IMR-90 (cell line): ENCODE results near the gene SCFD2. TPM values are rescaled to one million over a fixed set of nuclear protein-coding genes. Genes with fewer than 3 reads are reported as not detected.

ENCODE experiments used
- ATAC-seq: fragments of 200-7000 bp; cut with Tn5 transposase; 2 replicates; pipeline ENCODE4 v1.9.1; 2020; ENCODE audit warnings: low read depth, mild to moderate bottlenecking, moderate library complexity
- BruUV-seq: library from RNA; stranded (reverse); fragments of 400-500 nt; replicated peaks from 2 replicates; lab custom pipeline; 2021; lab: Mats Ljungman, UMichigan
- CTCF ChIA-PET: fragments of 300-600 bp; formaldehyde crosslinking; extraction: SDS; loops from one replicate; lab custom pipeline; 2021; ENCODE audit warnings: antibody characterized with exemption; lab: Yijun Ruan, JAX
- POLR2A ChIA-PET: fragments of 300-600 bp; sonication (Branson Sonifier 250); formaldehyde crosslinking; loops from one replicate; lab custom pipeline; 2022; ENCODE audit warnings: antibody characterized with exemption; ENCODE audit not compliant: unreplicated experiment; lab: Charles Lee
- DNase-seq: peaks from one replicate; pipeline ENCODE4 v3.0.0; 2013
- H2AFZ ChIP-seq: replicated peaks from 2 replicates; pipeline ENCODE3; 2013; ENCODE audit warnings: low read length, mild to moderate bottlenecking; ENCODE audit not compliant: poor library complexity
- H2AK5ac ChIP-seq: 2 replicates; pipeline ENCODE4 v1.6.1; 2013; ENCODE audit warnings: low read depth, low read length, inconsistent platforms
- H2AK9ac ChIP-seq: replicated peaks from 2 replicates; pipeline ENCODE3; 2013; ENCODE audit warnings: mild to moderate bottlenecking, low read depth, low read length, moderate library complexity; ENCODE audit not compliant: poor library complexity
- H2BK120ac ChIP-seq: 2 replicates; pipeline ENCODE4 v1.6.1; 2013; ENCODE audit warnings: low read depth, low read length, inconsistent platforms
- H2BK15ac ChIP-seq: 3 replicates; pipeline ENCODE4 v1.6.1; 2013; ENCODE audit warnings: low read depth, low read length, inconsistent platforms
- H2BK20ac ChIP-seq: 2 replicates; pipeline ENCODE4 v1.6.1; 2013; ENCODE audit warnings: low read depth, mild to moderate bottlenecking, inconsistent platforms, low read length, moderate library complexity
- H2BK5ac ChIP-seq: 2 replicates; pipeline ENCODE4 v1.6.1; 2013; ENCODE audit warnings: mild to moderate bottlenecking, low read depth, low read length, inconsistent platforms; ENCODE audit not compliant: poor library complexity, severe bottlenecking
- H3K14ac ChIP-seq: replicated peaks from 2 replicates; pipeline ENCODE4 v1.6.1; 2013; ENCODE audit warnings: low read depth, low read length, inconsistent platforms
- H3K18ac ChIP-seq: 2 replicates; pipeline ENCODE4 v1.6.1; 2013; ENCODE audit warnings: low read depth, low read length, control low read depth
- H3K23ac ChIP-seq: 2 replicates; pipeline ENCODE4 v1.6.1; 2013; ENCODE audit warnings: low read depth, low read length, inconsistent platforms
- H3K27ac ChIP-seq: 2 replicates; pipeline ENCODE4 v1.5.1; 2013; ENCODE audit warnings: mild to moderate bottlenecking, control low read depth, low read length; ENCODE audit not compliant: insufficient read depth
- H3K27me3 ChIP-seq: 2 replicates; pipeline ENCODE4 v1.6.1; 2013; ENCODE audit warnings: low read length; ENCODE audit not compliant: control insufficient read depth, insufficient read depth
- H3K36me3 ChIP-seq: 2 replicates; pipeline ENCODE4 v1.6.1; 2013; ENCODE audit warnings: low read length, mixed read lengths; ENCODE audit not compliant: control insufficient read depth, insufficient read depth
- H3K4ac ChIP-seq: 2 replicates; pipeline ENCODE4 v1.6.1; 2013; ENCODE audit warnings: low read depth, low read length, inconsistent platforms
- H3K4me1 ChIP-seq: 2 replicates; pipeline ENCODE4 v1.6.1; 2013; ENCODE audit warnings: low read length, mixed read lengths; ENCODE audit not compliant: control insufficient read depth, insufficient read depth
- H3K4me2 ChIP-seq: 2 replicates; pipeline ENCODE4 v1.6.1; 2013; ENCODE audit warnings: low read depth, mild to moderate bottlenecking, control low read depth, low read length, moderate library complexity
- H3K4me3 ChIP-seq: 2 replicates; pipeline ENCODE4 v1.5.1; 2013; ENCODE audit warnings: low read depth, mild to moderate bottlenecking, control low read depth, low read length, moderate library complexity; ENCODE audit not compliant: insufficient read depth
- H3K56ac ChIP-seq: 2 replicates; pipeline ENCODE4 v1.6.1; 2013; ENCODE audit warnings: low read length, inconsistent platforms; ENCODE audit not compliant: insufficient read depth; ENCODE audit errors: extremely low read depth
- H3K79me1 ChIP-seq, 2 experiments: 2 replicates each; pipeline ENCODE4 v1.6.1; 2013; ENCODE audit warnings: low read length in 2 of 2, inconsistent platforms in 1 of 2, low read depth in 1 of 2
- H3K9ac ChIP-seq: 2 replicates; pipeline ENCODE4 v1.6.1; 2013; ENCODE audit warnings: low read depth, low read length, control low read depth
- H3K9me1 ChIP-seq: 2 replicates; pipeline ENCODE4 v1.6.1; 2013; ENCODE audit warnings: low read length, inconsistent platforms; ENCODE audit not compliant: insufficient read depth
- H3K9me3 ChIP-seq: 2 replicates; pipeline ENCODE4 v1.6.1; 2013; ENCODE audit warnings: low read length; ENCODE audit not compliant: control insufficient read depth, insufficient read depth
- H4K20me1 ChIP-seq: 2 replicates; pipeline ENCODE4 v1.6.1; 2013; ENCODE audit warnings: low read length, inconsistent platforms; ENCODE audit not compliant: insufficient read depth
- H4K5ac ChIP-seq: 2 replicates; pipeline ENCODE4 v1.6.1; 2013; ENCODE audit warnings: mild to moderate bottlenecking, low read depth, low read length, control low read depth
- H4K8ac ChIP-seq, 2 experiments: 2 replicates each; pipeline ENCODE4 v1.6.1; 2013; ENCODE audit warnings: low read depth in 2 of 2, low read length in 2 of 2, control low read depth in 1 of 2, inconsistent platforms in 1 of 2
- H4K91ac ChIP-seq: 2 replicates; pipeline ENCODE4 v1.6.1; 2013; ENCODE audit warnings: low read depth, low read length, inconsistent platforms; ENCODE audit not compliant: insufficient read depth
- FOS ChIP-seq: fragments of 150-350 bp; IDR thresholded peaks from 2 replicates; pipeline ENCODE4 v1.6.1; 2016; ENCODE audit warnings: low read depth, low read length
- MAFK ChIP-seq: IDR thresholded peaks from 2 replicates; pipeline ENCODE4 v1.6.1; 2012; ENCODE audit warnings: low read depth, low read length, improper control_type of control experiment
- WGBS, 2 experiments: methylation state at CpG; one replicate each; pipeline versions ENCODE4 v1.1.5 to v1.1.7; 2013; ENCODE audit warnings: missing lambda C conversion rate in 2 of 2; ENCODE audit not compliant: insufficient read length in 1 of 2; ENCODE audit errors: extremely low coverage in 2 of 2; 5-methylcytosine and 5-hydroxymethylcytosine counted together
- dilution Hi-C: fragments of 300-500 bp; cut with HindIII; formaldehyde crosslinking; loops from one replicate; pipeline ENCODE4 v1.14.3; 2018; ENCODE audit warnings: low sequenced_read_pairs; ENCODE audit not compliant: unreplicated experiment
- in situ Hi-C: fragments of 300-500 bp; cut with MboI; formaldehyde crosslinking; loops from 3 replicates; pipeline ENCODE4 v1.14.3; 2019; ENCODE audit warnings: low sequenced_read_pairs, inconsistent platforms, mixed read lengths
- intact Hi-C: fragments of 100-400 bp; cut with micrococcal nuclease; formaldehyde crosslinking; loops from 2 replicates; pipeline ENCODE4 v1.10.0; 2022
- polyA plus RNA-seq, 3 experiments: library from polyadenylated mRNA; depleted of rRNA; stranded (reverse); fragments of >200 nt; gene quantifications; 2 replicates each; pipeline ENCODE4 v1.2.3, GENCODE V29; 2012; ENCODE audit warnings: low replicate concordance in 1 of 3
- total RNA-seq: library from RNA; depleted of rRNA; stranded (reverse); fragments of >200 nt; gene quantifications from 2 replicates; pipeline ENCODE4 v1.2.3, GENCODE V29; 2012

The SCFD2 gene
- total and polyA plus RNA-seq, 2 of the 4 experiments (the other 2 are of a cell fraction) = 18.9 to 62.4 TPM

GRCh38 chr4:52852711-52853110 lies 513.1 kb downstream of the SCFD2 start:
- H3K9ac ChIP-seq = no peak overlapping the region
- TF ChIP-seq FOS (no peak), MAFK (no peak)
- H3K9me1 ChIP-seq = peaks cover 17% of the 10 kb centered on the region
- POLR2A ChIA-PET = interaction anchor here (1.0 kb wide), 1 partner anchor 94 kb away, joined by 3 read pairs; no protein-coding TSS in a partner anchor
- H4K91ac ChIP-seq = no peak overlapping the region; the same call in 1 of the 2 replicates
- 100% methylated on average over 1 of the region's 3 CpGs; no CpG with 5 or more reads in 1 of the 2 experiments for WGBS, 2 experiments
- peaks cover 2% of the 10 kb centered on the region; the same call in 1 of the 2 replicates for H3K4me1 ChIP-seq
- no peak overlapping the region for H2AK9ac ChIP-seq
- H2AK5ac ChIP-seq = peak overlapping the region; percentile 30; the same call in 1 of the 2 replicates
- peak overlapping the region; percentile 45; the same call in 1 of the 2 replicates for H4K5ac ChIP-seq
- H3K4me2 ChIP-seq = peak overlapping the region; percentile 55; the same call in 1 of the 2 replicates
- no peak for DNase-seq
- H3K27me3 ChIP-seq = no peaks in the 10 kb centered on the region
- BruUV-seq = no TSS peak
- H2BK5ac ChIP-seq = no peak overlapping the region
- no peak overlapping the region for H3K4me3 ChIP-seq
- peak overlapping the region; percentile 67 for H3K14ac ChIP-seq
- CTCF ChIA-PET = interaction anchor here (1.2 kb wide), 1 partner anchor 18 kb away, joined by 3 read pairs; no protein-coding TSS in a partner anchor
- peak overlapping the region; percentile 68 for H2AFZ ChIP-seq
- H3K9me3 ChIP-seq = no peaks in the 10 kb centered on the region; the same call in 1 of the 2 replicates
- H3K79me1 ChIP-seq = no peaks in the 10 kb centered on the region
- H4K8ac ChIP-seq = peak overlapping the region in 1 of 2 experiments; percentile 20; a peak in 1 of 4 replicates
- dilution Hi-C loops (no loop called here), in situ Hi-C loops (no loop called here), intact Hi-C loops (no loop called here)
- ATAC-seq = peak; percentile 58
- H3K18ac ChIP-seq = peak overlapping the region; percentile 1; the same call in 1 of the 2 replicates
- H2BK20ac ChIP-seq = peak overlapping the region; percentile 82; the same call in 1 of the 2 replicates
- H3K36me3 ChIP-seq = no peaks in the 10 kb centered on the region
- H3K56ac ChIP-seq = no peak overlapping the region
- peak overlapping the region; percentile 60 for H2BK120ac ChIP-seq
- H4K20me1 ChIP-seq = no peaks in the 10 kb centered on the region
- no peak overlapping the region for H3K23ac ChIP-seq
- peak overlapping the region; percentile 55 for H3K4ac ChIP-seq
- no peak overlapping the region for H3K27ac ChIP-seq
- peak overlapping the region; percentile 30; the same call in 2 of the 3 replicates for H2BK15ac ChIP-seq
